Myocyte (in vitro differentiated cells): ENCODE data around the gene TREM1. TPM values are rescaled to one million over a fixed set of nuclear protein-coding genes. Genes with fewer than 3 reads are reported as not detected.
"Not testable (repeated sequence)": the region's sequence is repeated elsewhere in the genome, so short reads cannot be mapped to it uniquely, and the experiment has no call there.

Experiments
- DNase-seq: peaks from one replicate; pipeline ENCODE4 v3.0.0-alpha.2; 2012; ENCODE audit warnings: low read depth
- total RNA-seq: library from RNA; depleted of rRNA; stranded (reverse); fragments of >200 nt; gene quantifications from 2 replicates; pipeline ENCODE4 v1.2.3, GENCODE V29; 2014

The TREM1 gene
- total RNA-seq, 1 donor from 2014 or later = not detected

DNA sequence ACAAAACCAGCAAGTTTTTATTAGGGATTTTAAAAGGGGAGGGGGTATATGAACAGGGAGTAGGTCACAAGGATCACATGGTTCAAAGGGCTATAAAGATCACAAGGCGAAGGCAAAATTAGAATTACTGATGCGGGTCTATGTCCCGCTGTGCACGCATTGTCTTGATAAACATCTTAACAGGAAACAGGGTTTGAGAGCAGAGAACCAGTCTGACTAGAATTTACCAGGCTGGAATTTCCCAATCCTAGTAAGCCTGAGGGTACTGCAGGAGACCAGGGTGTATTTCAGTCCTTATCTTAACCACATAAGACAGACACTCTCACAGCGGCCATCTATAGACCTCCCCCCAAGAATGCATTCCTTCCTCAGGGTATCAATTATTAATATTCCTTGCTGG is 10.8 kb upstream of the TREM1 start:
- not testable (repeated sequence) for DNase-seq

DNA sequence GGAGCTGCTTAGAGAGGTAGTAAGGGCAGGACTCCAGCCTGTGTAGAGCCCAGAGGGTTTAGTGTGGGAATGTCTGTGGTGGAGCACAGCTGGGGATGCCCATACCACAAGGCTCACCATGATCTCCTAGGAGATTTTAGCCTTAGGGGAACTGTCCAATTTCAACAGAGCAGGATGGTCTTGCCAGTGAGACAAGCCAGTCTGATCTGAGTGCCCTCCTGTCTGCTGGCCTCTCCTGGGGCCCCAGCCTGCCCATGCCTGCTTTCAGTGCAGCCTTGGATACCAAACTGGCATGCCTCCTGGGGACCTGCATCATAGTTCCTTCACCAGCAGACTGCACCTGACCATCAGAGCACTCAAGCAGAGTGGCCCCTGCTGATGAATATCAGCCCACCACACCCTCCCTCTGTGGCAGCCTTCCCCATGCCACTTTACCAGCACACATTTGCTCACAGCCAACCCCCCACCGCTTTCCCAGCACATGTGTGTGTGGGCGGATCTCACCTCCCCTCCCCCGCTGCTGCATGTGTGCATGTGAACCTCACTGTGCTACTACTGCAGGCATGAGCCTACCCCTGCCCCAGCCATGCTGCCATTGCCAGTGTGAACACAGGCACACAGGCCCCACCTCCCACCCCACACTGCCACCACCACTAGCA is 7.9 kb upstream of the TREM1 start:
- DNase-seq = peak; percentile 10

DNA sequence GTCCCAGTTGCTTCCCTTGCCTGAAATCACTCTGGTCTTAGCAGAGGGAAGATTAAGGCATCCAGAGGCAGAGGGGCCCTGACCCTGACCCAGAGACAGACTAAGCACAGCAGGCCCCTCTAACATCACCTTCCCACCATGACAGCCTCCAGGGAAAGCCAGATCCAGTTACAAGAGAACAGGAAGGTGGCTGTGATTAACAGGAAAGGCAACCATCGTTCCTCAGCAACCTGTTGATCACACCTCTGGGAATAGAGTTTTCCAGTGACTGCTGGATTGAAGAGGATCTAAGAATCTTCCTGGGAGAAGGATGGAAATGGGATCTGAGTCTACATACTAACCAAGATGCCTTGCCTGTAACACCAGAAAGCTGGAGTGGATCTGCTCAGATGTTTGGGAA is 5.2 kb upstream of the TREM1 start:
- DNase-seq = no peak

DNA sequence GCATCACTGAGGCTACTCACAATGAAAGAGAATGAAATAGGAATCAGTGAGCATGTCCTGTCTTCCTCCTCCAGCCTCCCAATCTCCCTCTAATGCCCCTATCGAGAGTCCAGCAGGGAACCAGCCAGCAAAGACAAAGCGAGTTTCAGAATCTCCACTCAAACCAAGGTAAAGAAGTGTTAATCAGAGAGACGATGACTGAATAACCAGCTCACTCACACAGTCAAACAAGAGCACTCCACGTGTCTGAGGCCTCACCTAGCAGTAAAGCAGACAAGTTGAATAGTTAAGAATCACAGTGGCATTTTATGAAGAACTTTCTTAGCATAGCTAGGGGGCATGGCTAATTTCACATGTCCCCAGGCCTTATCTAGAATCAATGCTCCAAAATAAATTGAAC is 3.3 kb upstream of the TREM1 start:
- no peak for DNase-seq

DNA sequence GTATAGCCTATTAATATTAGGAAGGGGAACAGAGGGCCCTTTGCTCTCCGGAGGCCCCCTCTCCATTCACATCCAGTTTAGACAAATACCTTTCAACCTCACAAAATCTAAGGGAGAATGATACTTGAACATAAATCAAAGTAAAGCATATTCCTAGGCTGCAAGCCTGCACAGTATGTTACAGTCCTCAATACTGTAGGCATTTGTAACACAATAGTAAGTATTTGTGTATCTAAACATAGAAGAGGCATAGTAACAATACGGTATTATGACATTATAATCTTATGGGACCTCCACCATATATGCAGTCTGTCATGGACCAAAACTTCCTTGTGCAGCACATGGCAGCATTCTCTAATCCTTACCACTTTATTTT is 2.3 kb upstream of the TREM1 start:
- DNase-seq = no peak

DNA sequence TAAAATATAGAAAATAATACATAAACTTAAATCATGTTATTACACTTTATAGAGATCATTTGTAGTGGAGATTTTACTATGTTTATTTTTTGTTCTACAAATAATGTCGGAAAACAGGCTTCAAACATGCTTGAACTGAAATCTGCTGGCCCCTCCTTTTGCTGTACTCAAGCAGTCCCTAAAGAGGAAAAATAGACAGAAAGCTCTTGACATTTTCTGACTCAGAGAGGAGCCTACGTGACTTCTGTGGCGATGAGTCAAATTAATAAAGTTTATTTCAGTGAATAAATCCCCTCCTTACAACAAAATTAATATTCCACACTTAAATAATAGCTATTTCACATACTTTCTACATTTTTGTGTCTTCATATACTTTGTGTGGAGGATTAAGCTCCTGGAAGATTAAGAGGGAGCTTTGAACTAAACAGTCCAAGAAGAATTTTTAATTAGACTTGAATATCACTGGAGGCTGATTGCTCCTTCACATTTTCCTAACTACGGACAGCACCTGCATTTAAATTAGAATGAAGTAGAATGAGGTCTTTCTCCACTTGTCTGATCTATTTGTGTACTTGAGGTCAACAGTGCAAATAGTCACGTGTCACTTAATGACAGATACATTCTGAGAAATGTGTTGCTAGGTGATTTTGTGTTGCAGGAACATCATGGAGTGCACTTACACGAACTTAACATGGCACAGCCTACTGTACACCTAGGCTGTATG is 1.7 kb upstream of the TREM1 start:
- DNase-seq = peak; percentile 12

DNA sequence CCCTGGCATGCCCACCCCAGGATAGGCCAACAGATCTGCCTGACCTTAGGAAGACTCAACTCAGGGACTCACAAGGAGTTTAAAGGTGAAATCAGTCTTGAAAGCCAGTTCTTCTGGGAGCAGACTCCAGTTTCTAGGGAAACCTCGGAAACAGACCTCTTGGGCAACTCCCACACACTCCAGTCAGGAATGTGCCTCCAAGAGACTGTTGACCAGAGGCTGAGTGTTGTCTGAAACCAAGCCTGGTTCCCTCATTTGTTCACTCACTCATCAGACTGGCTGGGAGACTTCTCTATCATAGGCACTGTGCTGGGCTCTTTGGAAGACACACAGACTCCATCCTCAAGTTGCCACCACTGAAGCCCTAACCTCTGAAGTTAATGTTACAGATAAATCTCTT is 1.8 kb downstream of the TREM1 start:
- DNase-seq = no peak

DNA sequence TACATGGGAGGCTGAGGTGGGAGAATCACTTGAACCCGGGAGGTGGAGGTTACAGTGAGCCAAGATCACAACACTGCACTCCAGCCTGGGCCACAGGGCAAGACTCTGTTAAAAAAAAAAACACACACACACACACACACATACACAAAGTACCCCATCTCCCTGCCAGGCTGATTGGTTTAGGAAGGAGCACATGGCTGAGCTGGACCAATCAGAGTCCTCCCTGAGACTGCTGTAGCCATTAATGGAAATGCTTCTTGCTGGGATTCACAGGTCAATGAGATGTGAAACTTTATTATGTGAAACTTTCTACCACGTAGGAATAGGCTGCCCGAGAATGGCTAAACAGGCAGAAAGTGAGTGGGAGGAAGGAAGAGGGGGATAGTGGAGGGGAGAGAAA is 2.9 kb downstream of the TREM1 start:
- no peak for DNase-seq

DNA sequence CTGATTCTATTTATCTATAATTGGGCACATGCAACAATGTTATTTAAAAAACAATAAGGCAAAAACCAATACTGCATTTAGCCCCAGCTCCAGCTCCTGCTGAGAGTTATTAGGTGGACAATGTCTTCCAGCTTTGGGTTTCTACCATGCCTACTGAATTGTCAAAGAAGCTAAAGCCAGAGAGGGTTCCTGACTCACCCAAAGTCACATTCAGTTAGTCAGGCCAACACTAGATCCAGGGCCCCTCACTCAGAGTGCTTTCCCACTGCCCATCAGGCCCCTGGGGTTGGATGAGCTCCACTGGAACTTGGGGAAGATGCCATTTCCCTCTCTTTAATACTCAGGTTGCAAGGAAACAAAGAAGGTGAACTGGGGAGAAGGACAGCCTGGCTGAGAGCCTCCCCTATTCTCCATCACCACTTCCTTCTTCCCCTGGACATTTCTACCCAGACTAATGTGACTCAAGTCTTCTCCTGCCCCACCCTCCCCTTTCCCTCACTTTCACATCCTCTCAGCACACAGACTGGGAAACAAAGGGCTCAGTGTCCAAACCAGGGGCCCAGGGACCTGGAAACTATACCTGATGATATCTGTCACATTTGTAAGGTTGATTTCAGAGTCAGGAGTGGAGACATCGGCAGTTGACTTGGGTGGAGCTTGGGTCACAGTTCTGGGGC is 6.0 kb downstream of the TREM1 start:
- no peak for DNase-seq

DNA sequence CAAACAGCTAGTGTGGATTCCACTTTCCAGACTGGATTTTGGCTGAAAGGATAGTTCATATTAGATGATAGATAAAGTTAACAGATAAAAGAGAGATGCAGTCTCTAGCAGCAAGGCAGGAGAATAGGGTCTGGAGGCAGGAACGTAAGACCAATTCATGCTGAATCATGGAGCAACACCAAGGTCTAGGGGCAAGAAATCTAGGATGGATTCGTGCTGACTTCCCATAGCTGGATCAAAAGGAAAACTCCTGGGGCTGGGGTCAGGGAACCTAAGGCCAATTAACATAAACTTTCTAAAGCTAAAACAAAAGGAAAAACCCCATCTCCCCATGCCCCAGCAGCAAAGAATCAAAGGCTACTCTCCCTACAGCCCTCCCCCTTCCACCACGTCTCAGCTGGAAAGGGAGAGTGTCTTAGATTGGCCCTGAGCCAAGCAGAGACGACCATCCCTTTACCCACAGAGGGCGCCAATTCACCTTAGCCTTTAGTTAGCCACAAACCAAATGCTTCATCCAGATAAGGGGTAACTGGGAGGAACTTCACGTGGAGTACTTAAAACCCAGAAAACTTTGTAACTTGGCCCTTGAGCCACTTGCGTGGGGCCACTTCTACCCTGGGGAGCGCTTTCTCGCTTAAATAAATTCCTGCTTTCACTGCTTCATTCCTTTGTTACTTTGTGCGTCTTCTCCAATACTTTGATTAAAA is 7.6 kb downstream of the TREM1 start:
- peak; percentile 47 for DNase-seq

DNA sequence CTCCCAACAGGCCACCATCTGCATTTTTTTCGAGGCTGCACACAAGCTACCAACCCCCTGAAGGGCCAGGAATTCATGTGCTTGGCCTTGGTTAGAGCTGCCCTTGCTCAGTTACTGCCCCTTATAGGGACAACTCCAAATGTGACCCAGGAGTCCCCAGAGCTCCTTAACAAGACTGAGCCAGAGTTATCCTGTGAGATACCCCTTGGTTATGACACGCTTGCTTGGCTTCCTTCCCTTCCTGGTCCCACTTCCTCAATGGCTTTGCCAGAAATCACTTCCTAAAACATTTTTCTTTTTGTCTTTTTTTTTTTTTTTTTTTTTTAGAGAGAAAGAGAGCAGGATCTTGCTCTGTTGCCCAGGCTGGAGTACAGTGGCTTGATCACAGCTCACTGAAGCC is 8.9 kb downstream of the TREM1 start:
- DNase-seq = no peak

DNA sequence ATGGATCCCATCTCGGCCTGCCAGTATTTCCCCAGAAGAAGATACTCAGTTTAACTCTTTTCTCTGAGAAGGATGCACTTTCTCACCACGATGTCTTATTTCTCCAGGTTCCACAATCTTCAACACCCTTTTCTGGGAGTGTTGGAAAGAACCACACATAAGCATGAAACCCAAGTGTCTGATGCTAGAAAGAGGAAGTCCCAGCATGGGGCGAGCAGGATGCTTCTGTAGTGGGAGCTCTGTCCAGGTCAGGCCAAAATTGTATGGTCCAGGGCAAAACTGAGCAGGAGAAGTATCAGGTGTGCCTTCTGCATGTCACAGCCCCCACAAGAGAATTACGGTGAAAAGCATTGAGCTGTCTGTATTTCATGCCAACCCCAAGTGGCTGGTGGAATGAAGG is 11.0 kb downstream of the TREM1 start:
- no peak for DNase-seq

DNA sequence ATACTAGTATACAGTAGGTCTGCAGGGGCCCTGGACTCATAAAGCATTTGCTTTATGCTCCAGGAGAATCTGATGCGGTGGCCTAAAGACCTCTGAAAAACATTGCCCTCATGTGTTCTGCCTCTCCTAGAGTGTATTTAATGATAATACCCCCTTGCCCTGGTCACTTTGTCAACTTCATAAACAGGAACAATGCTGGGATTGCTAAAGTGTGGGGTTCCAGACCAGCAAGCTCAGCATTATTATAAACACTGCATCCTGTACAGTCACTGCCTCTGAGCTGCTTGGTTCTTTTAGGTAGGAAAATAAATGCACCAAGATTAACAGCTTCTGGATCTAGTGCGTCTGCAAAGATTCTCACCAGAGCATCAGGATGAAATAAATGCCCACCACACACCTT is 12.2 kb downstream of the TREM1 start:
- no peak for DNase-seq

DNA sequence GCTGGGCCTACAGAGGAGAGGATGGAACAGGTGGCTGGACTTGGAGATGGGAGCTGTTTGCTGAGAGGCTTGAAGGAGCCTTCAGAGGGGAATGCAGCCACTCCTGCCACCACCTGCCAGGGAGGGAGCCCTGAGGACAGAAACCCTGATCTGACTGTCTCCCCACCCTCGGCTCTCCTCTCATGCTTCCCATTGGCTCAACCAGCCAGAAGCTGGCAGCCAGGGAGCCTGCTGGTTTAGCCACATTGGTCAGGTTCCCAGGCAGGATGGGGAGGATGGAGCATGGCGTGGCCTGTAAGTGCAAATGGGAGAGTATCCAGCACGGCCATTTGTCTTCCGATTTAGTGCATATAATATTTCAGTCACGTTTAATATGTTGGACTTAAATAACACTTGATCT is 12.8 kb downstream of the TREM1 start:
- no peak for DNase-seq

DNA sequence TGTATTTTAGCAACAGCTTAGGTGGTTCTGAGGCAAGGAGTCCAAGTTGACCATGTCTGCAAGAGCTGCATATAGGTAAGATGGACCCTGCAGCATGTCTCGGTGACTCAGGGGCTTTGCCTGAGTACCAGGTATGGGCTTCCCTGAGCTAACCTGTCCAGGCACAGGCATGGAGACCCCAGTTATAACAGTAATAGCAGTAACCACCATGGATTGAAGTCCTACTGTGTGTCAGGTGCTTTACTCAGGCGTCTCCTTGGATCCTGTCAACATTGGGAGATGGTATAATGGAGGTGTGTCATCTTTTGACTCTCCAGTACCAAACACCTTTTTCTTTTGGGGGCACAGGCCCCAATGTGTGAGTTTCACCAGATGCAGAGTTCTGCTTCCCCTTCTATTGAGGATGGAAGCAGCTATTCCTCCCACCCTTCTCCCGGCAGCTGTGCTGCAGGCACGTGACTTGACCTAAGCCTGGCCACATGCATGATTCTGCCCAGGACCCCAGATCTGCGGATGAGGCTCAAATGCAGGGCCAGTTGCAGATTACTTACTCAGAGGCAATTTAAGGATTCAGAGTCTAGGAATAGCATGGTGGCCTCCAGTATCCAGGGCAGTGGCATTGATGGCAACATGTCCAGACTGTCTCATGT is 13.8 kb downstream of the TREM1 start:
- no peak for DNase-seq

DNA sequence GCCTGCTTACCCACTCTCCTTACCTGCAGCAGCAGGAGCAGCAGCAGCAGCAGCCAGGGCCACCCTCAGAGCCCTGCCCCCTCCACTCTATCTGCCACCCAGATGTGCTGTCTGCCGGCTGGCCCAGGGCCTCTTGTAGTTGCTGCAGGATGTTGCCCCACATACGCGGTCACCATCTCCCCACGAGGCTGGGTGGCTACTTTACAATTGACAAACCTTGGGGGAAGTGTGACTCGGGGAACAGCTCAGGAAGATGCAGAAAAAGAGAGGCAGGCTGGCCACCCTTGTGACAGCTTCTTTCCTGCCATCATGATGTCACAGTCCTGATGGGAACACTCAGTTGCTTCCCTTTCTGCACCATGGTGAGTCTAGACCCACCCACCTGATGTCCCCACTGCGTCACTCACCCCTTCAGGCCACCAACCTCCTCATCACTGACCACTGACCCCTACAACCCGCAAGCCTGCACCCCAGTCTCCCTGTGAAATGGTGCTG is 14.5 kb downstream of the TREM1 start:
- DNase-seq = no peak

DNA sequence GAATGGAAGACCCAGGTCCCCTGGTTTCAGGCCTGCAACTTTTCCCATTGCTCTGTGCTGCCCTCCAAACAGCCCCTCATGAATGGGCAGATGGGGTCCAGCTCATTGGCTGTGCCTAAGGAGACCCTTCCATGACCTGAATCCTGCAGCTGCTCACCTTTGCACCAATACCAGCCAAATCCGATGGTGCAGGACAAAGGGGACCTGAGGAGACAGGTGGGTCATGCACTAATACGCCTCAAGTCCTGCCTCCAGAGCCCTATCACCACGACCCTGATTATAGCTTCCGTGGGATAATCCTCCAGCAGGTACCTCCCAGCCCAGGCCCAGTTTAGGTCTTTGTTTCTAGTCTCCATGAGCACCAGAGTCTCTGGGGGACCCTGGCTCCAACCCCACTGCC is 16.8 kb downstream of the TREM1 start:
- no peak for DNase-seq

DNA sequence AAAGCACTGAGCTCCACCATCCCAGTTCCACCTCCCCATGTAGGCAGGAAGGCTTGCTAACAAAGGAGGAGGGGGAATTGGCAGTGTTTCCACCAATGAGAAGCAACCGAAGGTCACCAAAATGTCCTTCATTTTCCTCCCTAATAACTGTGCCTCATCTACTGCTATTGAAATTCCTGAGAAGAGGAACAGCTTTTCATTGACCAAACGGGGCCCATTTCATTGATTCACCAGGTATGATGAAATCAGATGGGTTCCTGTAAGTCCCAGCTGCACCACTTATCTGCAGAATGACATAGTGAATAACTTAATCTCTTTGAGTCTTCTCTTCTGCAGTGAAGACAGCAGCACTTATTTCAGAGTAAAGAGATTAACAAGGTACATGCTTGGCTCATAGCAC is 17.3 kb downstream of the TREM1 start:
- no peak for DNase-seq

DNA sequence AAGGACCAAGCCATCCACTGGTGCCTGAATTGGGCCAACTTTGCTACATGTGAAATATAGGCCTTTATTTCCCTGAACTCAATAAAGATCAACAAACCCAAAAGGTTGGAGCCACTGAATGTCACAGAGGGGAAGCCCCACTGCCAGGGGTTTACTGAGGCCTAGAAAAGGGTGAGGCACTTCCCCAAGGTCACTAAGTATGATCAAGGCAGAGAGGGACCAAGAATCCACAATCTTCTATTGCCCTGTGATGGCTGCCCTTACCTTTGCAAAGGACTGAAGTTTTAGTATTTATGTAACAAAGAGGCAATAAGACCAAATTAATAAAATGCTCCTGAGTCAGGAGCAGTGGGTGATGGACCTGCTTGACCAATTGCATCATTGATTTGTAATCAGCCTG is 18.0 kb downstream of the TREM1 start:
- no peak for DNase-seq

DNA sequence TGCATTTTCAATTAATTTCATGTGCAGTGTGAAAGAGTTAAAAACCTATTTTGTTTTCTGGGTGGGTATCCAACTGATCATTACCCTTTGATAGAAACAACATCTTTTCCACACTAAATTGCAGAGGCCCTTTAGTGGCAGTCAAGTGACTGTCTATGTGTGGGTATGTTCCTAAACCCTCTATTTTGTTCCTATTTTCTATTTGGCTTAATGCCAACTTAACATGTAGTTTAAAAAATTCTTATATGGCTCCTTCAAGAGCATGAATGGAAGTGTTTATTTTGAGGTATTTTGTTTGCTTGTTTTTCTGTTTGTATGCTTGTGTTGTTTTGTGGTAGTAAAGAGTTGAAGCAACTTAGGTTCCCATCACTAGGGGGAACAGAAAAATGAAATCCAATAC is 19.9 kb downstream of the TREM1 start:
- no peak for DNase-seq

DNA sequence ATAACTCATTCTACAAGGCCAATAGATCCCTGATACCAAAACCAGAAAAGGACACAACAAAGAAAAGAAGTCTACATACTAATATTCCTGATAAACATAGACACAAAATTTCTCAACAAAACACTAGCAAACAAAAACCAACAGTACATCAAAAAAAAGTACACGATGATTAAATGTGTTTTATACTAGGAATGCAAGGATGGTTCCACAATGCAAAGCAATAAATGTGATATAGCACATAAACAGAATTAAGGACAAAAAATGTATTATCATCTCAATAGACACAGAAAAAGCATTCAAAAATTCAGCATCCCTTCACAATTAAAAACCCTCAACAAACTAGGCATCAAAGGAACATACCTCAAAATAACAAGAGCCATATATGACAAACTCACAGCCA is 23.2 kb downstream of the TREM1 start:
- no peak for DNase-seq
